ENCODE results near the gene TCF25.
"Not testable (repeated sequence)": the region's sequence is repeated elsewhere in the genome, so short reads cannot be mapped to it uniquely, and the experiment has no call there.

TCF25 gene

GRCh38 chr16:89905511-89906139, 32.2 kb downstream of the TCF25 start:
- DNase-seq = no peak

GRCh38 chr16:89906140-89907025, 33.0 kb downstream of the TCF25 start:
- DNase-seq = no peak

DNA sequence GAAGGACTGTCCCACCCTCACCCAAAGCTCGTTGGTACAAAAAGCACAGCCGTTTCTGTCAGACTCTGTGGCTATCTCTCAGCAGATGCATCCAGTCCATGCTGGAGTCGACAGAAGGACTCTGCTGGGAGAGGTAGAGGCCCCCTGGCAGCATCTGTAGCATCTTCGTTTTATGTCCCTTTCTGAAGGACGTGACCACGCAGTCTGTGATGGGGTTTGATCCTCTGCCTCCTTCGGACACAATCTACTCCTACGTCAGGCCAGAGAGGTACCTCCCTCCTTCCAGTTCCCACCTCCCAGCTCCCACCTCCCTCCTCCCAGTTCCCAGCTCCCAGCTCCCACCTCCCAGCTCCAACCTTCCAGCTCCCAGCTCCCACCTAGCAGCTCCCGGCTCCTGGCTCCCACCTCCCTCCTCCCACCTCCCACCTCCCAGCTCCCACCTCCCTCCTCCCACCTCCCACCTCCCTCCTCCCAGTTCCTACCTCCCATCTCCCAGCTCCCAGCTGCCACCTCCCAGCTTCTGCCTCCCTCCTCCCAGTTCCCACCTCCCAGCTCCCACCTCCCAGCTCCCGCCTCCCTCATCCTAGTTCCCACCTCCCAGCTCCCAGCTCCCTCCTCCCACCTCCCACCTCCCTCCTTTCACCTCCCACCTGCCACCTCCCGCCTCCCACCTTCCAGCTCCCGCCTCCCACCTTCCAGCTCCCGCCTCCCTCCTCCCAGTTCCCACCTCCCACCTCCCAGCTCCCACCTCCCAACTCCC, 33.8 kb downstream of the TCF25 start:
- no peak for DNase-seq

GRCh38 chr16:89908236-89908635, 34.8 kb downstream of the TCF25 start:
- no peak for DNase-seq

GRCh38 chr16:89909777-89910716, 36.7 kb downstream of the TCF25 start:
- DNase-seq = peak; percentile 52 to 53

GRCh38 chr16:89910717-89911354, 37.4 kb downstream of the TCF25 start:
- DNase-seq = no peak

DNA sequence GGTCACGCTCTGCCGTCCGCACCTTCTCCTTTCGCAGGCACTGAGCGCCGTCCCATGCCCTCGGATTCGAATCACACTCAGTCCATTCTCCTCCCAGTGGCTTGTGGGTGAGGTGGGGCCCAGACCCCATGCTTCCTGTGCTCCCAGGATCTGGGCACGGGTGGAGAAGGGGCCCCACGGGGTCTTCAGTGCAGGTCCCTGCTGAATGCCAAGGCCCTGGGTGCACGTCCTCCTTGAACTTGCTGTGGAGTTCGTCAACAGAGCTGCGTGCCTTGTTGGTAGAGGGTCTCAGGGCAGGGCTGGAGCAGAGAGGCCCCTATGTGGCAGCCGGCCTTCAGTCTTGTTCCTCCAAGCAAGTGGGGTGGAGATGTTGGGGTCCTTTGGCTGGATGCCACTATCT, 38.0 kb downstream of the TCF25 start:
- DNase-seq = no peak

- DNase-seq = no peak
These were observed 38.8 kb downstream of the TCF25 start for GRCh38 chr16:89912143-89912542.

DNA sequence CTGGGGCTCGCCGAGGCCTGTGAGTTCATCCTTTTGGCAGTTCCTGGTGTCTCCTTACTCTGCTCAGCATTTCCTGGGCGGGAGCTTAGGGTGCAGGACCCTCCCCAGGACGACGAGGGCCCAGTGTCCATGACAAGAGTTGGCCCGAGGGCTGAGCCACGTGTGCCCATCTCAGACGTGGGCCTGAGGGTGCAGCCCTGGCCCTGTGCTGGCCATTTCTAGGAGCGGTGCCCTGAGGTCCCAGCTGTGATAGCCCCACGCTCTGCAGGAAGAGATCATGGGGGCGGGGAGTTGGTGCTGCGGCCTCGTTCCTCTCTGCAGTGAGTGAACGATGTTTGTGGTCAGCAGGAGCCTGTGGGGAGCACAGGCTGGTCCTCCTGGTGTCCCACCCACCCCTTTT, 39.2 kb downstream of the TCF25 start:
- no peak for DNase-seq

DNA sequence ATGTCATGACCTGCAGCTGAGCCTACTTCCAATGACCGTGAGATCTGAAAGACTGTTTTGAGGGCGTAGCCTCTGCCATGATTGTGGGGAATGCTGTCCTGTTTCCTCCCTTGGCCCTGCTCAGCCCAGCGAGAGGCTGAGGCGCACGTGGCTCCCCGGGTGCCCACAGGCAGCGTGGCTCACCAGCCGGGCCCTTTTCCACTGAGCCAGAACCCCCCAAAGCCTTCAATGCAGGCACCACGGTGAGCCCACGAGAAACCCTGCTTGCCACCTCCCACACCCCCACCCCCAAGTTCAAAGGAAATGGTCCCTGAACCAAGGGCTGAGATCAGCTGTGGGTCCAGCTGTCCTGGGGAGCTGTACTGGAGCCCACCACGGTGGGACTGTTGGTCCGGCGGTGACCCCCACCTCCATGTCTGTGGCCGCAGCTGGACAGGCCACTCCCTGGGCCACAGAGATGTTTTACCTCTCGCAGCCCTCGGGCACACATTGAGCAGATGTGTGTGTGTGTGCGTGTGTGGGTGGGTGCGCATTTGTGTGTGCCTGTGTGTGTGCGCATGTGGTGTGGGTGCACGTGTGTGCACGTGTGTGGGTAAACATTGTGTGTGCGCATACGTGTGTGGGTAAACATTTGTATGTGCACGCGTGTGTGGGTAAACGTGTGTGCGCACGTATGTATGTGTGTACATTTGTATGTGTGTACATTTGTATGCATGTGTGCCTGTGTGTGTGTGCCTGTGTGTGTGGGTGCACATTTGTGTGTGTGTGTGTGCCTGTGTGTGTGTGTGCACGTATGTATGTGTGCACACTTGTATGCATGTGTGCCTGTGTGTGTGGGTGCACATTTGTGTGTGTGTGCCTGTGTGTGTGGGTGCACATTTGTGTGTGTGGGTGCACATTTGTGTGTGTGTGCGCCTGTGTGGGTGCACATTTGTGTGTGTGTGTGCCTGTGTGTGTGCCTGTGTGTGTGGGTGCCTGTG, 40.3 kb downstream of the TCF25 start:
- no peak for DNase-seq

- DNase-seq = not testable (repeated sequence)
These were observed 41.4 kb downstream of the TCF25 start for GRCh38 chr16:89914642-89915285.

DNA sequence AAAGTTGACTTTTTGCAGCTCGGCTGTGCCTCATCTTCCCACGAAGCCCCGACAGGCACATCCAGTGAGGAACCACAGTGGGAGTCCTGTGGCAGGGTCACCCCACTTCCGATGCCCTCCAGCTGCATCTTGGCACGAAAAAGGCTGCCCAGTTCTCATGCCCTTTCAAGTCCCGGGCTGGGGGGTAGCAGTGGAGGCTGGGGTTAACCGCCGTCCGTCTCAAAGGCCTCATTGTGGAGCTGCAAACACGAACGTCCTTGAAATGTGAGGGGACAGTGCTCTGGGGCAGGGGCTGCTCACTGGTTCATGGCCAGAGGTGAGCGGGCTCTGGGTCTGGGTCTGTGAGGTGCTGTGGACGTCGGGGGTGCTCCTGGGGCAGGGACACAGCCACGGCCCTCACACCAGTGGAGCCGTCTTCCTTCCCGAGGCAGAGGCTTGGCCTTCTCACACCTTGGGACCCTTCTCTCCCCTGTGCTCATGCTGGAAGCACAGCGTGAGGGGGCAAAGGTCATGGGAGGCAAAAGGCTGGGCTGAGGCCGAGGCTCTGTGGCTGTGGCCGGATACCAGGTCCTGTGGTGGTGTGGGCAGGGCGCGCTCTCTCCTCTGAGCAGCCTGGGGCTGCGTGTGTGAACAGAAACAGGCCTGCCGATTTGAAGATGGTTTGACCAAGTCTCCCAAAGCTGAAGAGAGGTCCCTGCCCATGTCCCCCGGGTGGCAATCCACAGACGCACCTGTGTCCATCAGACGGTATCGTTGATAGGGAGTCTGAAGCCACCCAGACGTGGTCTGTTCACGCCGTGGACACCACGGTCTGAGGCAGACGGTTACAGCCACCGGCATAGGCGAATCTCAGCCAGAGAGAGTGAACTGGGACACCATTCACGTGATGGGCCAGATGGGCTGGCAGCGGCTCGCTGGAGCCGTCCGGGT, 42.2 kb downstream of the TCF25 start:
- no peak for DNase-seq

DNA sequence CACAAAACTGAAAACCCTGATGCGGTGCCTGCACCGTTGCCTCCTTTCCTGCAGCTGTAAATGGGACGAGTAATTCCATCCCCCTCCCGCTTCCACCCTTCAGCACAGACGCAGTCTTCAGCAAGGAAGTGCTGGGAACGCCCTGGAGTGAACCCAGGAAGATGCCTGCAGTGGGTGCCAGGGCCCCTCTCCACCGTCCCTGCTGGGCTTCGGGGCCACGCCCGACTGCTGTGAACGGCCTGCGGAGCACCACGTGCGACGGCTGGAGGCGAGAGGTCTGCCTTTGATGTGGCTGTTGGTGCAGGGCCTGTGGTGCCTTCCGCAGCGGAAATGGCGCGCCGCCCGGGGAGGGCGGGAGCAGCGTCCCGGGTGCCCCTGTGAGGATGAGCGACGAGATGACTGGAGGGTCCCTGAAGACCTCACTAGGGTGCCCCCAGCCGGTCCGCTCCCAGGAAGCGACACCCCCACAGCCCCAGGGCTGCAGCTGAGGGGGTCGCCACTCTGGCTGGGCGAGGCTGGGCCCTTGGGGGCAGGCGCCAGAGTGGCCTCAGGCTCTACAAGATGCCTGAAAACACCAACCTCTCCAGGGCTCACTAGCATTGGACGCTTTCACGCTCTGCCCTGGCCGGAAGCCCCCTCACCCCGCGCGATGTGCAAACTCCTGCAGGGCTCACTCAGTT, 44.5 kb downstream of the TCF25 start:
- DNase-seq = peak; percentile 81 to 90

DNA sequence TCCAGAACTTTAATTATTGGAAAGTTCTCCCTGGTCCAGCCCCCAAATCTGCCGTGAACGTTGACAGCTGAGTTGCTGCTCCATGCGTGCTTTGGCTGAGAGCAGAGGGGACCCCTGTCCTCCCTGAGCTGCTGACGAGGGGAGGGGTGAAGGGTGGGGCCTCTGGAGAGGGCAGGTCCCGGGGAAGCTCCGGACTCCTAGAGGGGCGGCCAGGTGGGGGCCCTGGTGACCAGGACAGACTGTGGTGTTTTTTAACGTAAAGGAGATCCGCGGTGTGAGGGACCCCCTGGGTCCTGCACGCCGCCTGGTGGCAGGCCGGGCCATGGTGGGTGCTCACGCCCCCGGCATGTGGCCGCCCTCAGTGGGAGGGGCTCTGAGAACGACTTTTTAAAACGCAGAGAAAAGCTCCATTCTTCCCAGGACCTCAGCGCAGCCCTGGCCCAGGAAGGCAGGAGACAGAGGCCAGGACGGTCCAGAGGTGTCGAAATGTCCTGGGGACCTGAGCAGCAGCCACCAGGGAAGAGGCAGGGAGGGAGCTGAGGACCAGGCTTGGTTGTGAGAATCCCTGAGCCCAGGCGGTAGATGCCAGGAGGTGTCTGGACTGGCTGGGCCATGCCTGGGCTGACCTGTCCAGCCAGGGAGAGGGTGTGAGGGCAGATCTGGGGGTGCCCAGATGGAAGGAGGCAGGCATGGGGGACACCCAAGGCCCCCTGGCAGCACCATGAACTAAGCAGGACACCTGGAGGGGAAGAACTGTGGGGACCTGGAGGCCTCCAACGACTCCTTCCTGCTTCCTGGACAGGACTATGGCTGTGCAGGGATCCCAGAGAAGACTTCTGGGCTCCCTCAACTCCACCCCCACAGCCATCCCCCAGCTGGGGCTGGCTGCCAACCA, 45.3 kb downstream of the TCF25 start, which contains the start of gene MC1R:
Gene MC1R, plus strand, starts transcription at position 410 of the 895 bp plus-strand sequence. Its CDS starts 397 bp downstream, at position 807.
- peak; percentile 43 to 67 for DNase-seq

GRCh38 chr16:89919535-89920406, 46.4 kb downstream of the TCF25 start:
- no peak for DNase-seq

DNA sequence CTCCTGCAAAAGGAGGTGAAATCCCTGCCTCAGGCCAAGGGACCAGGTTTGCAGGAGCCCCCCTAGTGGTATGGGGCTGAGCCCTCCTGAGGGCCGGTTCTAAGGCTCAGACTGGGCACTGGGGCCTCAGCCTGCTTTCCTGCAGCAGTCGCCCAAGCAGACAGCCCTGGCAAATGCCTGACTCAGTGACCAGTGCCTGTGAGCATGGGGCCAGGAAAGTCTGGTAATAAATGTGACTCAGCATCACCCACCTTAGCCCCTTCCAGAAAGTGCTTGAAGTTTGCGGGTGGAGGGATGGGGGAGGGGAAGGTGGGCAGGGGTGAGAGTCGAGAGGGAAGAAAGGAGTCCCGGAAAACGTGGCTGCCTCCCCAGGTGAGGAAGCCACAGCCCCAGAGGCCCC, 47.3 kb downstream of the TCF25 start:
- DNase-seq = no peak

Measured in SW 1271 (cell line).